Bone marrow (tissue), 2 donors: ENCODE measurements around the gene PEAK1.
"Not testable (repeated sequence)": the region's sequence is repeated elsewhere in the genome, so short reads cannot be mapped to it uniquely, and the experiment has no call there.

Source experiments
- DNase-seq, 2 donors: peaks; one replicate each; lab custom pipeline; 2025; lab: John Stamatoyannopoulos, UW

Gene PEAK1

DNA sequence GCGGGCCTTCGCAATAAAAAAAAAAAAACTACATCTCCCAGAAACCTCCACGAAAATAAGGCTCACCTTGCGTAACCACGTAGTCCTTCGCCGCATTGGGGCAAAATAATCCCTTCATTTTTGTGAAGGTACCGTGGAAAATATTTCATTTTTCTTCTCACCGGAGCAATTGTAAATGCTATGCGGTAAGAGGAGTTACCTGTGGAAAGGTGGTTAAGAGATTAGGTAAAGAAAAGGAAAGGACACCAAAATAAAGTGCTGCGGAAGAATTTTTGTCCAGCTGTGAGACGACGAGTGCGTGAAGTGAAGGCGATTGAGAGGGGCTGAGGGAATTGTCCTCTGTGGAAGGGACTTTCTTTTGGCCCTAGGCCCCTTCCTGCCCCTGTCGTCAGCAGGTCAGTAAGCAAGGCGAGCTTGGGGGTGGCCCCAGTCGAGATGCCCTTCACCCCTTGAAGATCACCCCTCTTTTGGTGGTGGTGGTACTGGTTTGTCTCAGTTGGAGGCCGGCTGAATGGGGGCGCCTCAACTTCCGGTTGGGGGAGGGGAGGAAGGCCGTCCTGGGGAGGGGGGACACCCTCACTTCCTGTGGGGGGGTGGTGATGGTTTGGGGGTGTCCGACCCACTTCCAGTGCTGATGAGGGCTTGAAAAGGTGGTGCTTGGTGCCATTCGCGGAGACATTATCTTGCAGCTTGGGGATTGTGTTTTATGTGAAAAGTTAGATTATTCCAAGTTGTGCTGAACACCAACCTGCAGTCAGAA is 886 bp upstream of the PEAK1 start, which contains the start of gene HMG20A:
TSS of gene HMG20A (plus strand) at position 279 of the 760 bp plus-strand sequence. CDS start 37,520 bp downstream, outside the sequence.
- DNase-seq: peak; percentile 26 to 77

DNA sequence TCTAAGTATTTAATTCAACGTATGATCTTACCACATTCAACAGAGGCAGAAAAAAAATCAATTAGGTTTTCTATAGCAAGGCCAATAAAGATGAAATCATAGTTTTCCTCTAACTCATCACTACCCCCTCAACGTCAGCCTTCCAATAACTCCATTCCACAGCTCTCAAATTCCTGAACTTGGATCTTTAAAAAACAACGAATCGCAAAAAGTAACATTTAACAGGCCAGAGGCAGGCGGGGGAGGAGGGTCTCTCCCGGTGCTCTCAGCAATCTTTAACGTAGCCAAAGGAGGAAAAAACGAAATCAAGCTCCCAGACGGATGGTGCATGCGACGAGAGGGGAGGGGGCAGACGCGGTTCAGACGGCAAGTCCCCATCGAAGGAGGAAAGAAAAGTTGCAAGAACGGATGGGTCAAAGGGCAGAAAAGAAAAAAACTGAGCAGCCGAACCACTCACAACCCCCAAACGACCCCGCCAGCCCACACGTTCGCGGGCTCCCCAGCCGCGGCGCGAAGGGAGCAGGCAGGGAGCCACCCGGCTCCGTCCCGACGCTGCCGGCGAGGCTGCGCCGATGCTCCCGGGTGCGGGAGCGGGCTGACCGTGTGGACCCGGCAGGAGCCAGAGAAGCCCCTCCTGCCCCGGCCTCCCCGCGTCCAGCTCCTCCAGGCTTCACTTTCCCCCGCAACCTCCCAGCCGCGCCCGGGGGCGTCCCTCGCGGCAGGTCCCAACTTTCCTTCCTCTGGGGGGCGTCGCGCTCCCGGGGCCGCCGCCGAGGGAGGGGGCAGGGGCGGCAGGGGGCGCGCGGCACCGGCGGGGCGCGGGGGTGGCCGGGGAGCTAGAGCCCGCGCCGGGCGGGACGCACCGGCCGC is 703 bp downstream of the PEAK1 start:
- peak; percentile 19 to 34 for DNase-seq

GRCh38 chr15:77418391-77418965 is 1.4 kb downstream of the PEAK1 start:
- no peak for DNase-seq

GRCh38 chr15:77417602-77418001 is 2.3 kb downstream of the PEAK1 start:
- DNase-seq: no peak

GRCh38 chr15:77416954-77417353 is 3.0 kb downstream of the PEAK1 start:
- DNase-seq: no peak

GRCh38 chr15:77416148-77416455 is 3.8 kb downstream of the PEAK1 start:
- no peak for DNase-seq

GRCh38 chr15:77415450-77416147 is 4.3 kb downstream of the PEAK1 start:
- peak in 1 of 2 donors; percentile 37 for DNase-seq

DNA sequence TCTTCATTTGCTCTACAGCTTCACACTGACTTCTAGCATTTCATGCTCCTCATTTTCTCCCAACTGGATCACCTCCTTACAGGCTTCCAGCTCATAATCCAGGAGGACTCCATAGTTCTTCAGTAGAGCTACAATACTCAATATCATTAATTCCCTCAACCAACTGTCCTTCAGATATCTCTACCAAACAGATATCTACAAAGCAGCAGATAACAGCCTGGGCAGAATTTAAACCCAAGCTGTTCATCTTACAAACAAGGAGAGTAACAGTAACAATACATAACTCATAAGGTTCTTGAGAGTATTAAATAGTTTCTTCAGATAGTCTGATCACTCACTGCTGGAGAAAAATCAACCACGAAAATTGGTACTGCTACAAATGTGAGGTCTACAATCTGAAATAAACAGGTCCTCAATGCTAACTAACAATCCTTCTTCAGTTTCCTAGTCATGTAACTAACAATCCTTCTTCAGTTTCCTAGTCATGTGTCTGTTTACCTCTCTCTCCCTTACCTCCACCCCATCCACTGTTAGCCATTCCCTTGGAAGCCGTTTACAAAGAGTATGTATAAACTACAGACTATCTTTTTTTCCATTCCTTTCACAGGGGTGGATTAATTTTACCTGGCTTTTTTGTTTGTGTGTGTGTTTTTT is 5.0 kb downstream of the PEAK1 start:
- no peak for DNase-seq

DNA sequence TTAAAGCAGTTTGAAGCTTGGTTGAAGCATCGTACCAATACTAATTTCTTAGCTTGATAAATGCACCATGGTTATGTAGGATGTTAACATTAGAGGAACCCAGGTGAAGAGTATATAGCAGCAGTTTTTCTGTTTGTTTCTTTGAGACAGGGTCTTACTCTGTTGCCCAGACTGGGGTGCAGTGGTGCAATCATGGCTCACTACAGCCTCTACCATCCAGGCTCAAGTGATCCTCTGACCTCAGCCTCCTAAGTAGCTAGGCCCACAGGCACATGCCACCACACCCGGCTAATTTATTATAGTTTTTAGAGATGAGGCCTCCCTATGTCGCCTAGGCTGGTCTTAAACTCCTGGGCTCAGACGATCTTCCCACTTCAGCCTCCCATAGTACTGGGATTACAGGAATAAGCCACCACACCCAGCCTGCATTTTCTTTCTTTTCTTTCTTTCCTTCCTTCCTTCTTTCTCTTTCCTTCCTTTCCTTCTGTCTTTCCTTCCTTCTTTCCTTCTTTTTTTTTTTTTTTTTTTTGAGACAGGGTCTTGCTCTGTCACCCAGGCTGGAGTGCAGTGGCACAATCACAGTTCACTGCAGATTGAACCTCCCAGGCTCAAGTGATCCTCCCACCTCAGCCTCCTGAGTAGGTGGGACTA is 6.1 kb downstream of the PEAK1 start:
- DNase-seq: no peak

DNA sequence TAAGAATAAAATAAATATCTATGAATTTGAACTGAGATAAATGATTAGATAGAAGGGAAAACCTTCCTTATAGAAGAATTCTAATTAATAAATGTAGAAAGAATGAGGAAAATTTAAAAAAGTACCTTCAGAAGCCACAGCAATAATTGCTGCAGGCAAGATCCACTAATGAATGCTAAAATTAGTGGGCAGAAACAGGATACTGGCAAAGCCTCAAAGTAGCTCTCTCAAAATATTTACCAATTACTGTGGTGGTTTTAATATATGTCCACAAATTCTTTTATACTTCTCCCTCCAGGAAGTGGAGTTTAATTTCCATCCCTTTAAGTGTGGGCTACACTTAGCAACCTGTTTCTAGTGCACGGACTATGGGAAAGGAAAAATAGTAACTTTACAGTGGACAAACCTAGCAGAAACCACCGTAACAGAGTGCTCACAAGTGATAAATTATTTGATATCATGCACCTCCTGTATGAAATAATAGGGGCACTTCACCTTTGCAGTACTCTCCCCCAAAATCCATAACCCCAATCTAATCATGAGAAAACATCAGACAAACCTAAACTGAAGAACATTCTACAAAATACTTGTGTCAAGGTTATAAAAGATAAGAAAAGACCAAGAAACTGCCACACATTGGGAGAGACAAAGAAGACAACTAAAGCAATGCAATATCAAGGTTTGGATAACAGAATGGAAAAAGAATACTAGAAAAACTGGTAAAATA is 6.8 kb downstream of the PEAK1 start:
- DNase-seq: no peak

- no peak for DNase-seq
Observed at GRCh38 chr15:77411619-77411976, 8.3 kb downstream of the PEAK1 start.

GRCh38 chr15:77410701-77411618 is 8.9 kb downstream of the PEAK1 start:
- no peak for DNase-seq

DNA sequence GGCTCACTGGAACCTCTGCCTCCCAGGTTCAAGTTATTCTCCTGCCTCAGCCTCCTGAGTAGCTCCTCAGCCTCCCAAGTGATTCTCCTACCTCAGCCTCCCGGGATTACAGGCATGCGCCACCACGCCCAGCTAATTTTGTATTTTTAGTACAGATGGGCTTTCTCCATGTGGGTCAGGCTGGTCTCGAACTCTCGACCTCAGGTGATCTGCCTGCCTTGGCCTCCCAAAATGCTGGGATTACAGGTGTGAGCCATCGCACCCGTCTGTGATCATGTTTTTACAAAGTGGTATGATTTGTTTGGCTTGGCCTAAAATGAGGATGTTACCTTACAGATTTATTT is 9.8 kb downstream of the PEAK1 start:
- not testable (repeated sequence) for DNase-seq

GRCh38 chr15:77409259-77410156 is 10.4 kb downstream of the PEAK1 start:
- peak in 1 of 2 donors; percentile 56 for DNase-seq

GRCh38 chr15:77406846-77407245 is 13.1 kb downstream of the PEAK1 start:
- DNase-seq: no peak

GRCh38 chr15:77406173-77406759 is 13.6 kb downstream of the PEAK1 start:
- not testable (repeated sequence) for DNase-seq

- DNase-seq: no peak
Observed at GRCh38 chr15:77402740-77403379, 17.0 kb downstream of the PEAK1 start.

- DNase-seq: no peak
Observed at GRCh38 chr15:77400258-77400657, 19.6 kb downstream of the PEAK1 start.
